H9 (cell line): ENCODE measurements around the gene HHIP. TPM values are rescaled to one million over a fixed set of nuclear protein-coding genes. Genes with fewer than 3 reads are reported as not detected.

Experiments
- DNase-seq: peaks from one replicate; pipeline ENCODE4 v3.0.0-alpha.2; 2017
- H2AFZ ChIP-seq: one replicate; pipeline ENCODE4 v1.6.1; 2013; ENCODE audit warnings: mild to moderate bottlenecking, low read length, control low read depth, moderate library complexity
- H2AK5ac ChIP-seq: 2 replicates; pipeline ENCODE4 v1.6.1; 2013; ENCODE audit warnings: low read length, control low read depth, mixed read lengths; ENCODE audit not compliant: insufficient read length
- H2BK120ac ChIP-seq: one replicate; pipeline ENCODE4 v1.6.1; 2013; ENCODE audit warnings: low read depth, mild to moderate bottlenecking, low read length, control low read depth, inconsistent platforms; ENCODE audit not compliant: poor library complexity, severe bottlenecking
- H2BK12ac ChIP-seq: 2 replicates; pipeline ENCODE4 v1.6.1; 2013; ENCODE audit warnings: low read length, control low read depth, mixed read lengths, low read depth; ENCODE audit not compliant: insufficient read length
- H2BK15ac ChIP-seq: 2 replicates; pipeline ENCODE4 v1.6.1; 2013; ENCODE audit warnings: low read depth, low read length, control low read depth
- H2BK20ac ChIP-seq: one replicate; pipeline ENCODE4 v1.6.1; 2013; ENCODE audit warnings: low read depth, mild to moderate bottlenecking, low read length, control low read depth, inconsistent platforms; ENCODE audit not compliant: poor library complexity, severe bottlenecking
- H2BK5ac ChIP-seq: 2 replicates; pipeline ENCODE4 v1.6.1; 2013; ENCODE audit warnings: low read length, control low read depth, mixed read lengths; ENCODE audit not compliant: insufficient read length
- H3K14ac ChIP-seq: 2 replicates; pipeline ENCODE4 v1.6.1; 2013; ENCODE audit warnings: low read length, control low read depth; ENCODE audit not compliant: insufficient read depth
- H3K18ac ChIP-seq: 2 replicates; pipeline ENCODE4 v1.6.1; 2013; ENCODE audit warnings: low read depth, mild to moderate bottlenecking, mixed read lengths, low read length, control low read depth; ENCODE audit not compliant: insufficient read length
- H3K23ac ChIP-seq: 2 replicates; pipeline ENCODE4 v1.6.1; 2013; ENCODE audit warnings: low read length, control low read depth, mixed read lengths, low read depth; ENCODE audit not compliant: insufficient read length
- H3K23me2 ChIP-seq: 2 replicates; pipeline ENCODE4 v1.6.1; 2013; ENCODE audit warnings: low read depth, mild to moderate bottlenecking, mixed read lengths, low read length, control low read depth; ENCODE audit not compliant: insufficient read length, poor library complexity, severe bottlenecking
- H3K27ac ChIP-seq: 2 replicates; pipeline ENCODE4 v1.5.1; 2013; ENCODE audit warnings: low read length, control low read depth, mixed read lengths, low read depth; ENCODE audit not compliant: insufficient read length
- H3K27me3 ChIP-seq: 2 replicates; pipeline ENCODE4 v1.6.1; 2013; ENCODE audit warnings: low read length, control low read depth, inconsistent platforms; ENCODE audit not compliant: insufficient read depth
- H3K4ac ChIP-seq: 2 replicates; pipeline ENCODE4 v1.6.1; 2013; ENCODE audit warnings: low read depth, mild to moderate bottlenecking, control low read depth, inconsistent platforms, low read length, moderate library complexity
- H3K4me1 ChIP-seq: 2 replicates; pipeline ENCODE4 v1.6.1; 2013; ENCODE audit warnings: low read length, control low read depth, inconsistent platforms; ENCODE audit not compliant: insufficient read depth
- H3K4me2 ChIP-seq: 2 replicates; pipeline ENCODE4 v1.6.1; 2013; ENCODE audit warnings: low read length, control low read depth, mixed read lengths; ENCODE audit not compliant: insufficient read length, insufficient read depth
- H3K56ac ChIP-seq: 2 replicates; pipeline ENCODE4 v1.6.1; 2013; ENCODE audit warnings: low read depth, mild to moderate bottlenecking, mixed read lengths, low read length, control low read depth; ENCODE audit not compliant: insufficient read length
- H3K79me1 ChIP-seq: 2 replicates; pipeline ENCODE4 v1.6.1; 2013; ENCODE audit warnings: low read depth, mild to moderate bottlenecking, moderate library complexity, low read length, control low read depth, inconsistent platforms; ENCODE audit not compliant: insufficient read depth, poor library complexity, severe bottlenecking
- H3K79me2 ChIP-seq: 2 replicates; pipeline ENCODE4 v1.6.1; 2013; ENCODE audit warnings: low read length, control low read depth, inconsistent platforms; ENCODE audit not compliant: insufficient read depth
- H3K9ac ChIP-seq: 2 replicates; pipeline ENCODE4 v1.6.1; 2013; ENCODE audit warnings: low read length, control low read depth, mixed read lengths; ENCODE audit not compliant: insufficient read length; ENCODE audit errors: extremely low read depth
- H3K9me3 ChIP-seq: one replicate; pipeline ENCODE4 v1.6.1; 2013; ENCODE audit warnings: low read depth, low read length, inconsistent platforms; ENCODE audit not compliant: control insufficient read depth
- H3T11ph ChIP-seq: one replicate; pipeline ENCODE4 v1.6.1; 2013; ENCODE audit warnings: mild to moderate bottlenecking, low read length, control low read depth, inconsistent platforms
- H4K20me1 ChIP-seq: one replicate; pipeline ENCODE4 v1.6.1; 2013; ENCODE audit not compliant: control insufficient read depth, insufficient read length, insufficient read depth
- H4K5ac ChIP-seq: 2 replicates; pipeline ENCODE4 v1.6.1; 2013; ENCODE audit warnings: low read depth, mild to moderate bottlenecking, mixed read lengths, low read length, control low read depth; ENCODE audit not compliant: insufficient read length
- H4K8ac ChIP-seq: replicated peaks from 2 replicates; pipeline ENCODE4 v1.6.1; 2013; ENCODE audit warnings: low read length, control low read depth, mixed read lengths, low read depth; ENCODE audit not compliant: insufficient read length
- H4K91ac ChIP-seq: 2 replicates; pipeline ENCODE4 v1.6.1; 2013; ENCODE audit warnings: low read depth, mild to moderate bottlenecking, moderate library complexity, mixed read lengths, low read length, control low read depth; ENCODE audit not compliant: insufficient read length
- H3K27ac Mint-ChIP-seq, 3 experiments: 2 replicates in 2 of 3; 3 replicates in 1 of 3; pipeline ENCODE4 v1.8.0; 2020 to 2021; ENCODE audit warnings: mixed read lengths in 3 of 3, mild to moderate bottlenecking in 1 of 3, moderate library complexity in 1 of 3
- H3K27me3 Mint-ChIP-seq: 2 replicates; pipeline ENCODE4 v1.8.0; 2021; ENCODE audit warnings: low read depth, mild to moderate bottlenecking, moderate library complexity, mixed read lengths
- H3K36me3 Mint-ChIP-seq, 3 experiments: 2 replicates in 2 of 3; 3 replicates in 1 of 3; pipeline ENCODE4 v1.8.0; 2020 to 2021; ENCODE audit warnings: low read depth in 3 of 3, mixed read lengths in 3 of 3; ENCODE audit not compliant: insufficient read depth in 1 of 3
- H3K4me1 Mint-ChIP-seq, 2 experiments: 2 replicates each; pipeline ENCODE4 v1.8.0; 2020; ENCODE audit warnings: mixed read lengths in 2 of 2
- H3K4me3 Mint-ChIP-seq, 2 experiments: 2 replicates in 1 of 2; 3 replicates in 1 of 2; pipeline ENCODE4 v1.8.0; 2020 to 2021; ENCODE audit warnings: mild to moderate bottlenecking in 2 of 2, mixed read lengths in 2 of 2, moderate library complexity in 1 of 2
- H3K9me3 Mint-ChIP-seq, 2 experiments: 2 replicates in 1 of 2; 3 replicates in 1 of 2; pipeline ENCODE4 v1.8.0; 2020; ENCODE audit warnings: mild to moderate bottlenecking in 2 of 2, mixed read lengths in 2 of 2, moderate library complexity in 1 of 2
- CTCF ChIP-seq: fragments of 200-600 bp; sonication (generic); conservative IDR thresholded peaks from 3 replicates; pipeline ENCODE4 v1.8.0; 2021; ENCODE audit warnings: antibody characterized with exemption, mild to moderate bottlenecking
- total RNA-seq: library from RNA; stranded (reverse); gene quantifications from 2 replicates; pipeline ENCODE4 v1.2.1, GENCODE V29; 2021

HHIP gene
- total RNA-seq, 1 experiment from 2014 or later, result 3.8 TPM

- no peaks in the 10 kb centered on the region; the same call in 1 of the 2 replicates for H3K27me3 Mint-ChIP-seq
- Histone ChIP-seq H2BK15ac (no peak overlapping the region), H3K23ac (no peak overlapping the region), H2AK5ac (no peak overlapping the region), H2AFZ (no peak overlapping the region), H3K4me2 (no peak overlapping the region), H3K14ac (no peak overlapping the region), H2BK12ac (no peak overlapping the region), H2BK5ac (no peak overlapping the region), H2BK20ac (no peak overlapping the region), H3K4ac (no peak overlapping the region), H3K27ac (no peak overlapping the region), H3K9ac (no peak overlapping the region), H4K5ac (no peak overlapping the region), H3K9me3 (no peaks in the 10 kb centered on the region), H3K4me1 (no peaks in the 10 kb centered on the region), H3K23me2 (no peaks in the 10 kb centered on the region), H3K56ac (no peak overlapping the region), H3K79me2 (no peaks in the 10 kb centered on the region; the same call in 1 of the 2 replicates), H4K91ac (no peak overlapping the region), H4K20me1 (no peaks in the 10 kb centered on the region), H2BK120ac (no peak overlapping the region), H4K8ac (no peak overlapping the region), H3K27me3 (no peaks in the 10 kb centered on the region), H3T11ph (no peak overlapping the region), H3K18ac (no peak overlapping the region), H3K79me1 (no peaks in the 10 kb centered on the region)
- H3K9me3 Mint-ChIP-seq, result no peaks in the 10 kb centered on the region
- TF ChIP-seq CTCF, result no peak
- H3K4me1 Mint-ChIP-seq, result peaks cover 11 to 14% of the 10 kb centered on the region in 2 experiments
- H3K36me3 Mint-ChIP-seq, result no peaks in the 10 kb centered on the region; a peak in 1 of 7 replicates
- no peak for DNase-seq
- no peak overlapping the region for H3K27ac Mint-ChIP-seq
- no peak overlapping the region for H3K4me3 Mint-ChIP-seq
Measured at GRCh38 chr4:144701683-144702233, 55.8 kb downstream of the HHIP start.
